Karpas-422 (cell line): ENCODE results near the gene NFATC4. TPM values are rescaled to one million over a fixed set of nuclear protein-coding genes. Genes with fewer than 3 reads are reported as not detected.
"Not testable (repeated sequence)": the region's sequence is repeated elsewhere in the genome, so short reads cannot be mapped to it uniquely, and the experiment has no call there.

Experiments used
- DNase-seq: peaks from one replicate; pipeline ENCODE4 v3.0.0-alpha.2; 2015
- H2AFZ ChIP-seq: fragments of 200-600 bp; sonication (generic); 2 replicates; pipeline ENCODE4 v1.6.1; 2014; ENCODE audit warnings: antibody characterized with exemption, low read length, mixed read lengths
- H3K27ac ChIP-seq: fragments of 200-600 bp; sonication (generic); 2 replicates; pipeline ENCODE4 v1.5.1; 2014; ENCODE audit warnings: mild to moderate bottlenecking, low read length, moderate library complexity
- H3K27me3 ChIP-seq: fragments of 200-600 bp; sonication (generic); 2 replicates; pipeline ENCODE4 v1.6.1; 2014; ENCODE audit warnings: low read length, mixed read lengths
- H3K36me3 ChIP-seq: fragments of 200-600 bp; sonication (generic); 2 replicates; pipeline ENCODE4 v1.6.1; 2014; ENCODE audit warnings: low read length, mixed read lengths; ENCODE audit not compliant: insufficient read depth
- H3K4me1 ChIP-seq: fragments of 200-600 bp; sonication (generic); 2 replicates; pipeline ENCODE4 v1.6.1; 2014; ENCODE audit warnings: mild to moderate bottlenecking, low read length, mixed read lengths
- H3K4me2 ChIP-seq: fragments of 200-600 bp; sonication (generic); 2 replicates; pipeline ENCODE4 v1.6.1; 2014; ENCODE audit warnings: low read length, low read depth, mild to moderate bottlenecking; ENCODE audit not compliant: poor library complexity, severe bottlenecking
- H3K4me3 ChIP-seq: fragments of 200-600 bp; sonication (generic); 2 replicates; pipeline ENCODE4 v1.5.1; 2014; ENCODE audit warnings: mild to moderate bottlenecking, antibody characterized with exemption, low read length, mixed read lengths
- H3K79me2 ChIP-seq: fragments of 200-600 bp; sonication (generic); 2 replicates; pipeline ENCODE4 v1.6.1; 2014; ENCODE audit warnings: mild to moderate bottlenecking, low read length, mixed read lengths
- H3K9ac ChIP-seq: fragments of 200-600 bp; sonication (generic); 2 replicates; pipeline ENCODE4 v1.6.0; 2014; ENCODE audit warnings: low read length
- H3K9me2 ChIP-seq: fragments of 200-600 bp; sonication (generic), shearing (Covaris generic); replicated peaks from 2 replicates; pipeline ENCODE4 v1.6.0; 2014; ENCODE audit warnings: mild to moderate bottlenecking, low read length, moderate library complexity; ENCODE audit not compliant: insufficient read depth
- H3K9me3 ChIP-seq: fragments of 300-700, 200-600 bp; sonication (generic); 2 replicates; pipeline ENCODE4 v1.6.1; 2014; ENCODE audit warnings: low read length, mixed read lengths
- H4K20me1 ChIP-seq: fragments of 200-600 bp; sonication (generic); 2 replicates; pipeline ENCODE4 v1.6.1; 2014; ENCODE audit warnings: mild to moderate bottlenecking, antibody characterized with exemption, low read length, low read depth; ENCODE audit not compliant: insufficient read depth
- total RNA-seq: library from RNA; depleted of rRNA; stranded (reverse); fragments of >200 nt; shearing (Covaris generic); gene quantifications from 2 replicates; pipeline ENCODE4 v1.2.3, GENCODE V29; 2014; ENCODE audit warnings: low replicate concordance

NFATC4 gene
- total RNA-seq, 1 experiment from 2014 or later, result 19.9 TPM

DNA sequence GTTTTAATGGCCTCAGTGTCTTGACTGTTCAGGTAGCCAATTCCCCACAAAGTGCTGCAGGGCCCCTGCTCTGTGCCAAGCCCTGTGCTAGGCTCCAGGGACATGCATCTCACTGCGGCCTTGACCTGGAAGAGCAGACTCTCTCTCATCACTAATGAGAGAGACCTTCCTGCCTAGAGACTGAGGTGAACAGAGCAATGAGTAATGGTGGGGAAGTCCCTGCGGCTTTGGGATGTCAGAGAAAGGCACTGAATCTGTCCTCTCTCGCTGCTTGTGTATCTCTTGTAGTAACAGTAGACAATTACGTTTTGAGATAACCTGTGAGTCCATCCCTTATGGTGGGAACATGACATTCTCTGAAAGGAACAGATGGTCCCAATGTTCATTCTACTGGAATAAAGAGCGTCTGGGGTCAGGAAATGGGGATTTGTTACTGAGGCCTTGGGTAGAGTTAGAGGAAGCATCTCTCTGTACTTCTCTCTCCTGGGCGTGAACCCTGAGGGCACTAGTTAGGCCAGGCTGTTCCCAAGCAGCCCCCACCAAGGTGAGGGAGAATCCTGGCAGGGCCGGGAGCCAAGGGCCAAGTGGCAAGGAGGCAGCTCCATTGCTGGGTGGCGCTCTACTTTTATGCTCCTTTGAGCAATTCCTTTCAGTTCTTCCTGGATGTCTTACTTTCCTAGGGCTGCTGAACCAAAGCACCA lies 13.5 kb downstream of the NFATC4 start:
- no peak for DNase-seq
- no peaks in the 10 kb centered on the region for H4K20me1 ChIP-seq
- H2AFZ ChIP-seq, result no peak overlapping the region
- no peaks in the 10 kb centered on the region for H3K27me3 ChIP-seq
- H3K9ac ChIP-seq, result no peak overlapping the region
- H3K9me3 ChIP-seq, result no peaks in the 10 kb centered on the region
- no peaks in the 10 kb centered on the region for H3K36me3 ChIP-seq
- no peaks in the 10 kb centered on the region for H3K4me1 ChIP-seq
- H3K4me2 ChIP-seq, result no peak overlapping the region
- H3K9me2 ChIP-seq, result no peaks in the 10 kb centered on the region
- H3K79me2 ChIP-seq, result no peaks in the 10 kb centered on the region
- H3K27ac ChIP-seq, result no peak overlapping the region
- no peak overlapping the region for H3K4me3 ChIP-seq

DNA sequence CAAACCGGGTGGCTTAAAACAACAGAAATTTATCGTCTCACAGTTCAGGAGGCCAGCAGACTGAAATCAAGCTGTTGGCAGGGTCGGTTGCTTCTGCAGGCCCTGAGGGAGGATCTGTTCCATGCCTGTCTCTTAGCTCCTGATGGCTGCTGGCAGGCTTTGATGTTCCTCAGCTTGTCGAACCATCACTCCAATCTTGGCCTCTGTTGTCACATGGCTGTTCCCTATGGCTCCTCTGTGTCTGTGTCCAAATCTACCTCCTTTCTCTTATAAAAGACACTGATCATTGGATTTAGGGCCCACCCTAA lies 14.0 kb downstream of the NFATC4 start:
- no peak overlapping the region for H3K9ac ChIP-seq
- H3K79me2 ChIP-seq, result no peaks in the 10 kb centered on the region

DNA sequence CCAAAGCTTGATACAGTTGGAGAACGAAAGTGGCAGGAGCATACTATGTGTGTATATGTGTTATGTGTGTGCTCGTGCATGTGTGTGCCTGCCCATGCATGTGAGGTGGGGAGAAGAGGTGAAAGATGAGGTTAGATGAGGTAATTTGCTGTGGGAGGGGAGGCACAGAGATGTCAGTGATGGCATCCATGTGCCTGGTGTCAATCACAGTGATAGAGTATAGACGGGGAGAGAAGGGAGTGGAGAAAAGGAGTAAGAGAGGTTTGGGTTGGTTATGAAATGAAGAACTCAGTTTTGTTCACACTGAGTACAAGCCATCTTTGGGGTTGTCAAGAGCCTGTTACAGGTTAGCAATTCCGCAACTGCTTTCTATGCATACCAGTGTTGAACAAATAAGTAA lies 16.2 kb downstream of the NFATC4 start:
- Histone ChIP-seq H3K4me1 (no peaks in the 10 kb centered on the region), H3K4me3 (no peak overlapping the region), H3K9ac (no peak overlapping the region), H3K79me2 (no peaks in the 10 kb centered on the region), H3K4me2 (no peak overlapping the region), H3K9me3 (no peaks in the 10 kb centered on the region), H2AFZ (no peak overlapping the region), H3K27ac (no peak overlapping the region), H4K20me1 (no peaks in the 10 kb centered on the region), H3K36me3 (no peaks in the 10 kb centered on the region), H3K27me3 (no peaks in the 10 kb centered on the region), H3K9me2 (no peaks in the 10 kb centered on the region)
- DNase-seq, result no peak

More for the DNA sequence above, 14.0 kb downstream of the NFATC4 start:
- Histone ChIP-seq H3K4me3 (no peak overlapping the region), H3K9me3 (no peaks in the 10 kb centered on the region), H3K27ac (no peak overlapping the region), H3K36me3 (no peaks in the 10 kb centered on the region), H3K9me2 (no peaks in the 10 kb centered on the region), H3K4me2 (no peak overlapping the region), H4K20me1 (no peaks in the 10 kb centered on the region), H2AFZ (no peak overlapping the region), H3K27me3 (no peaks in the 10 kb centered on the region), H3K4me1 (no peaks in the 10 kb centered on the region)
- DNase-seq, result no peak

DNA sequence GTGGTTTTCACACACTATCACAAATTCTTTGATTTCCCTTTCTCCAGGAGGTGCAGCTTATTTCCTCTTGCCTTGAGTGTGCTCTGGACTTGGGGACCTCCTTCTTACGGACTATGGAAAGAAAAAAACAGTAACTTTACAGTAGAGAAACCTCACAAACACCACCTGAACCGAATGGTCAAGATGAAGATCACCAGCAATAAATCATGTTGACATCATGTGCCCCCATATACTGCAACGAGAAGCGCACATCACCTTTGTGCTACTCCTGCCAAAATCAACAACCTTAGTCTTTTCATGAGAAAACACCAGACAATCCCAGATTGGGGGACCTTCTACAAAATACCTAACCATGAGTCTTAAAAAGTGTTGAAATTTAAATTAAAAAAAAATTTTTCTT lies 17.5 kb downstream of the NFATC4 start:
- Histone ChIP-seq H4K20me1 (no peaks in the 10 kb centered on the region), H2AFZ (no peak overlapping the region), H3K27ac (no peak overlapping the region), H3K27me3 (no peaks in the 10 kb centered on the region), H3K36me3 (no peaks in the 10 kb centered on the region), H3K4me3 (no peak overlapping the region), H3K79me2 (no peaks in the 10 kb centered on the region), H3K4me1 (no peaks in the 10 kb centered on the region), H3K9me2 (no peaks in the 10 kb centered on the region), H3K9ac (no peak overlapping the region), H3K9me3 (no peaks in the 10 kb centered on the region), H3K4me2 (no peak overlapping the region)
- no peak for DNase-seq

DNA sequence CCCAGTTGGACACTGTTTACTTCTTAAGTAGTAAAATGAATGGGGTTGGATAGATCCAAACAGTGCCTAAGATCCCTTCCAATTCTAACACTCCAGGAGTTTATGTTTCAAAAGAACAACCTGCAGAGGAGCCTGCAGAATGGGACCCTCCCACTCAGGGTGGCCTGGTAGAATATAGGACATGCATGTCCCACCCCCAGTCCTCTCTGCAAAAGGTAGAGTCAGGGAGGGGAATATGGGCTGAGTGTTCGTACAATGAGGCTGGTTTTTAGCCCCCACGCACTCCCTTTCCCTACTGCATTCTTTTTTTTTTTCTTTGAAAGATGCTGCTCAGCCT lies 19.0 kb downstream of the NFATC4 start:
- H3K27me3 ChIP-seq, result no peaks in the 10 kb centered on the region
- H3K4me1 ChIP-seq, result 0 out of 2 replicates have a peak, but pooled peaks cover 3% of the 10 kb centered on the region
- no peaks in the 10 kb centered on the region for H3K9me2 ChIP-seq
- no peak overlapping the region for H2AFZ ChIP-seq
- H3K36me3 ChIP-seq, result no peaks in the 10 kb centered on the region
- H3K79me2 ChIP-seq, result no peaks in the 10 kb centered on the region
- no peak overlapping the region for H3K4me3 ChIP-seq
- no peaks in the 10 kb centered on the region for H3K9me3 ChIP-seq
- no peaks in the 10 kb centered on the region for H4K20me1 ChIP-seq
- H3K9ac ChIP-seq, result no peak overlapping the region
- H3K27ac ChIP-seq, result no peak overlapping the region
- no peak for DNase-seq
- no peak overlapping the region for H3K4me2 ChIP-seq

DNA sequence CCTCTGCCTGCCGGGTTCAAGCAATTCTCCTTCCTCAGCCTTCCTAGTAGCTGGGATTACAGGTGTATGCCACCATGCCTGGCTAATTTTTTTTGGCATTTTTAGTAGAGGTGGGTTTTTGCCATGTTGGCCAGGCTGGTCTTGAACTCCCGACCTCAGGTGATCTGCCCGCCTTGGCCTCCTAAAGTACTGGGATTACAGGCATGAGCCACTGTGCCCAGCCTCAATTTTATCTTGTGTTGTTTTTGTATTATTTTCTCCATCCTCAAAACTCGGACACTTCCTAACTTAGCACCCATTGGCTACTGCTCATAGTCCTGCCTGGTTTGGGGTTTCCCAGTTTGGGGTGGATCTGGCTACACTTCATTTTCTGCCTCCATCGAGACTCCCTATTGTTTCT lies 19.6 kb downstream of the NFATC4 start:
- not testable (repeated sequence) for H3K4me1 ChIP-seq, H3K9ac ChIP-seq, H2AFZ ChIP-seq, H4K20me1 ChIP-seq, H3K9me2 ChIP-seq, H3K9me3 ChIP-seq, H3K79me2 ChIP-seq, H3K36me3 ChIP-seq, H3K4me3 ChIP-seq, DNase-seq, H3K4me2 ChIP-seq, H3K27ac ChIP-seq, H3K27me3 ChIP-seq

DNA sequence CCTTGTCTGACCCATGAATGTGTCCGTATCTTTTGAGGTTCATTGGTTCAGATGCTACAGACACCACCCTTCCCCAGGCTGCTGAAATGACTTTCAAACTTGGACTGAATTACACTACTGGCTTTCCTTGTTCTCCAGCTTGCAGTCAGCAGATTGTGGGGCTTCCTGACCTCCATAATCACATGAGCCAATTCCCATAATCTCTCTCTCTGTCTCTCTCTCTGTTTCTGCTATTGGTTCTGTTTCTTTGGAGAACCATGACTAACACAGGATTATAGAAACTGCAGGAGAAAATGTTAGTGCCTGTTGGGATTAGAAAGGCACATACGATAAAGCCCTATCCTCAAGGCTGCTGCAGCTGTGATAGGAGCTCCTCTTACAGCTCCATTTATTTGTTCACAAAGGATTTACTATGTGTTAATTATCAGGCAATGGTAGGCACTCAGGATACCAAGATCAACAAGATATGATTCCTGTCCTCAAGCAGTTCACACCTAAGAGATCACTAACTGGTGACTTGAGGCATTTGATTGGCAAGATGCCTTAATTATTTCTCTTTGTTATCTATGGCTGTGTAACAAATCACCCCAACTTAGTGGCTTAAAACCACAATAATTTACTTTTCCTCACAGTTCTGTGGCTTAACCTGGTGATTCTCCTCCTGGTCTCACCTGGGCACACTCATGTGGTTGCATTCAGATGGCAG lies 20.6 kb downstream of the NFATC4 start:
- no peaks in the 10 kb centered on the region; the same call in 1 of the 2 replicates for H4K20me1 ChIP-seq
- H3K79me2 ChIP-seq, result no peaks in the 10 kb centered on the region
- peaks cover 5% of the 10 kb centered on the region for H3K4me1 ChIP-seq
- H3K27ac ChIP-seq, result no peak overlapping the region
- H3K9ac ChIP-seq, result no peak overlapping the region
- no peak overlapping the region for H3K4me2 ChIP-seq
- no peak for DNase-seq
- H3K9me3 ChIP-seq, result no peaks in the 10 kb centered on the region
- H2AFZ ChIP-seq, result no peak overlapping the region
- H3K9me2 ChIP-seq, result no peaks in the 10 kb centered on the region
- no peaks in the 10 kb centered on the region for H3K36me3 ChIP-seq
- no peak overlapping the region for H3K4me3 ChIP-seq
- H3K27me3 ChIP-seq, result no peaks in the 10 kb centered on the region

DNA sequence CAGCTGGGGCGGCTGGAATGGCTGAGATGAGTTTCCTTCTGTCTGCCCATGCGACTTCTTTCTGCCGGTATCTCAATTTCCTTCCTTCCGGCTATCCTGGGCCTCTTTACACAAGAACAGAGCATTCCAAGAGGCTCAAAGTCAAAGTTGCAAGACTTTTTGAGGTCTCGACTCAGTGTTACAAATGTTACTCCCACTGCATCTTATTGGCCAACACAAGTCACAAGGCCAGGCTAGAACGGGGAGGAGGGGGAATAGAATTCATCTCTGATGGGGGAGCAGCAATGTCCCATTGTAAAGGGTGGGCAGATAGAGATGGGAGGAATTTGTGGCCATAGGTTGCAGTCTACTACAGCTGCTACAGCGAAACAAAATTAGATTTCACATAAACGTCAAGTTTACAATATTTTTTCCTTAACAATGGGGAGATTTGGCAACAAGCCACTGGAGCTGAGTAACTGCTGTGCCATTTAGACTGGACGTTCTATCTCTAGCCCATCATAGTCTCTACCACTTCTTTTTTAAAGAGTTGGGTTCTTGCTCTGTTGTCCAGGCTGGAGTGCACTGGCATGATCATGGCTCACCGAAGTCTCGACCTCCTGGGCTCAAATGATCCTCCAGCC lies 21.4 kb downstream of the NFATC4 start:
- Histone ChIP-seq H3K27me3 (no peaks in the 10 kb centered on the region), H3K27ac (no peak overlapping the region), H3K4me2 (no peak overlapping the region), H3K4me1 (peaks cover 8% of the 10 kb centered on the region), H3K9me2 (no peaks in the 10 kb centered on the region), H3K9me3 (no peaks in the 10 kb centered on the region), H3K4me3 (no peak overlapping the region), H3K79me2 (no peaks in the 10 kb centered on the region), H3K36me3 (no peaks in the 10 kb centered on the region), H4K20me1 (no peaks in the 10 kb centered on the region; the same call in 1 of the 2 replicates), H3K9ac (no peak overlapping the region), H2AFZ (no peak overlapping the region)
- no peak for DNase-seq
